ENCODE measurements around the gene ANKRD40CL. TPM values are rescaled to one million over a fixed set of nuclear protein-coding genes. Genes with fewer than 3 reads are reported as not detected.

Gene ANKRD40CL
- total and polyA plus RNA-seq, 9 of the 15 experiments (the other 6 are each of a cell fraction or from before 2014, with no cell fraction given): not detected

- TF ChIP-seq MXI1 (IDR thresholded peaks at IDR 0.05; ENCODE audit: low read depth, low read length) (0 out of 2 replicates have a peak, but pooled peaks have one; percentile 29), SREBF1 (IDR thresholded peaks at IDR 0.05; ENCODE audit: borderline replicate concordance, low read depth, low read length) (no peak), NR2C2 (CRISPR knock-in tag; IDR thresholded peaks at IDR 0.05) (no peak), NR2C2 (tag; IDR thresholded peaks at IDR 0.05) (peak; percentile 94), SIN3B (IDR thresholded peaks at IDR 0.05; ENCODE audit: low read depth) (peak; percentile 29; the same call in 1 of the 2 replicates), PML (IDR thresholded peaks at IDR 0.05; ENCODE audit: low read length) (no peak), CSDE1 (IDR thresholded peaks at IDR 0.05) (0 out of 4 replicates have a peak, but pooled peaks of 1 of the 2 experiments have one; percentile 12), HDAC3 (IDR thresholded peaks at IDR 0.05; ENCODE audit: borderline replicate concordance, partially characterized antibody) (peak; percentile 42), FUS (optimal IDR thresholded peaks at IDR 0.05; ENCODE audit: low read depth, low read length) (no peak), ZNF324 (CRISPR knock-in tag; IDR thresholded peaks at IDR 0.05) (no peak), FOXA1 (IDR thresholded peaks at IDR 0.05; ENCODE audit: borderline replicate concordance) (no peak), NCOR1 (IDR thresholded peaks at IDR 0.05) (peak; percentile 41; the same call in 1 of the 2 replicates), WHSC1 (IDR thresholded peaks at IDR 0.05; ENCODE audit: low read length) (no peak), DPF2 (IDR thresholded peaks at IDR 0.05) (peak; percentile 54), STAT5B (CRISPR knock-in tag; IDR thresholded peaks at IDR 0.05) (no peak)
Observed at GRCh38 chr17:50721194-50722010, 45.9 kb downstream of the ANKRD40CL start (continued).

Data from K562 (cell line).